HG03045 (cell line): ENCODE measurements around the gene ZBTB20.

Source experiments
- ATAC-seq: cut with Tn5 transposase; IDR thresholded peaks from one replicate; pipeline ENCODE4 v1.9.1; 2021; ENCODE audit warnings: mild to moderate bottlenecking, moderate library complexity; ENCODE audit not compliant: unreplicated experiment

Gene ZBTB20

GRCh38 chr3:115092220-115092791 is 54.8 kb downstream of the ZBTB20 start:
- ATAC-seq = peak; percentile 77

- ATAC-seq = no peak
These were observed 56.4 kb downstream of the ZBTB20 start for GRCh38 chr3:115090712-115091111.

GRCh38 chr3:115089481-115089880 is 57.6 kb downstream of the ZBTB20 start:
- no peak for ATAC-seq

GRCh38 chr3:115087512-115087911 is 59.6 kb downstream of the ZBTB20 start:
- no peak for ATAC-seq

- ATAC-seq = no peak
These were observed 60.7 kb downstream of the ZBTB20 start for GRCh38 chr3:115086344-115086743.

- no peak for ATAC-seq
These were observed 61.8 kb downstream of the ZBTB20 start for GRCh38 chr3:115085197-115085865.

GRCh38 chr3:115084686-115085085 is 62.4 kb downstream of the ZBTB20 start:
- no peak for ATAC-seq

GRCh38 chr3:115082260-115082659 is 64.8 kb downstream of the ZBTB20 start:
- ATAC-seq = no peak

- no peak for ATAC-seq
These were observed 65.6 kb downstream of the ZBTB20 start for GRCh38 chr3:115081444-115081843.

GRCh38 chr3:115077501-115078250 is 69.4 kb downstream of the ZBTB20 start:
- no peak for ATAC-seq

GRCh38 chr3:115074502-115074901 is 72.6 kb downstream of the ZBTB20 start:
- no peak for ATAC-seq

GRCh38 chr3:115072265-115073021 is 74.6 kb downstream of the ZBTB20 start:
- no peak for ATAC-seq

GRCh38 chr3:115071601-115072000 is 75.5 kb downstream of the ZBTB20 start:
- no peak for ATAC-seq

GRCh38 chr3:115071166-115071565 is 75.9 kb downstream of the ZBTB20 start:
- ATAC-seq = no peak

GRCh38 chr3:115068799-115069198 is 78.3 kb downstream of the ZBTB20 start:
- ATAC-seq = no peak

GRCh38 chr3:115062412-115062956 is 84.6 kb downstream of the ZBTB20 start:
- no peak for ATAC-seq

GRCh38 chr3:115062009-115062408 is 85.1 kb downstream of the ZBTB20 start:
- no peak for ATAC-seq

- no peak for ATAC-seq
These were observed 94.2 kb downstream of the ZBTB20 start for GRCh38 chr3:115052906-115053305.

GRCh38 chr3:115042351-115042750 is 104.7 kb downstream of the ZBTB20 start:
- ATAC-seq = no peak

- no peak for ATAC-seq
These were observed 106.3 kb downstream of the ZBTB20 start for GRCh38 chr3:115040673-115041286.

GRCh38 chr3:115040246-115040645 is 106.8 kb downstream of the ZBTB20 start:
- no peak for ATAC-seq
